Memory B cell (primary cell): ENCODE results near the gene ENOSF1.

Experiments used
- ATAC-seq: fragments of 150-1000 bp; cut with Tn5 transposase; 2 replicates; pipeline ENCODE4 v1.10.0; 2021; ENCODE audit warnings: low read depth, mild to moderate bottlenecking, moderate library complexity
- DNase-seq, 2 donors: peaks; one replicate each; pipeline ENCODE4 v3.0.0; 2022; ENCODE audit warnings: low spot score in 2 of 2
- H3K27ac Mint-ChIP-seq: one replicate; pipeline ENCODE4 v1.8.0; 2022; ENCODE audit warnings: mild to moderate bottlenecking, moderate library complexity, mixed read lengths
- H3K27me3 Mint-ChIP-seq: one replicate; pipeline ENCODE4 v1.8.0; 2022; ENCODE audit warnings: mixed read lengths
- H3K36me3 Mint-ChIP-seq: one replicate; pipeline ENCODE4 v1.8.0; 2022; ENCODE audit warnings: mild to moderate bottlenecking, mixed read lengths
- H3K4me1 Mint-ChIP-seq: one replicate; pipeline ENCODE4 v1.8.0; 2022; ENCODE audit warnings: mixed read lengths
- H3K4me3 Mint-ChIP-seq: one replicate; pipeline ENCODE4 v1.8.0; 2022; ENCODE audit warnings: mild to moderate bottlenecking, moderate library complexity, mixed read lengths
- H3K9me3 Mint-ChIP-seq: one replicate; pipeline ENCODE4 v1.8.0; 2022; ENCODE audit warnings: mixed read lengths

Gene ENOSF1

GRCh38 chr18:655445-655844 is 57.0 kb downstream of the ENOSF1 start:
- Mint-ChIP-seq H3K9me3 (no peaks in the 10 kb centered on the region), H3K27ac (no peak overlapping the region), H3K4me3 (no peak overlapping the region), H3K36me3 (no peaks in the 10 kb centered on the region), H3K27me3 (peaks cover 13% of the 10 kb centered on the region), H3K4me1 (peaks cover 3% of the 10 kb centered on the region)
- DNase-seq: no peak
- ATAC-seq: no peak

GRCh38 chr18:654601-655000 is 57.8 kb downstream of the ENOSF1 start:
- no peak for DNase-seq
- Mint-ChIP-seq H3K9me3 (no peaks in the 10 kb centered on the region), H3K36me3 (no peaks in the 10 kb centered on the region), H3K27ac (no peak overlapping the region), H3K4me1 (peaks cover 6% of the 10 kb centered on the region), H3K4me3 (no peak overlapping the region), H3K27me3 (peaks cover 10% of the 10 kb centered on the region)
- no peak for ATAC-seq

GRCh38 chr18:653512-653911 is 58.9 kb downstream of the ENOSF1 start:
- no peak overlapping the region for H3K4me3 Mint-ChIP-seq
- no peak for ATAC-seq
- peaks cover 6% of the 10 kb centered on the region for H3K4me1 Mint-ChIP-seq
- no peaks in the 10 kb centered on the region for H3K9me3 Mint-ChIP-seq
- H3K36me3 Mint-ChIP-seq: no peaks in the 10 kb centered on the region
- H3K27ac Mint-ChIP-seq: no peak overlapping the region
- peaks cover 6% of the 10 kb centered on the region for H3K27me3 Mint-ChIP-seq
- no peak for DNase-seq

GRCh38 chr18:652131-652530 is 60.3 kb downstream of the ENOSF1 start:
- no peak for DNase-seq
- Mint-ChIP-seq H3K27ac (no peak overlapping the region), H3K9me3 (no peaks in the 10 kb centered on the region), H3K4me3 (no peak overlapping the region), H3K4me1 (peaks cover 6% of the 10 kb centered on the region), H3K27me3 (peaks cover 6% of the 10 kb centered on the region), H3K36me3 (no peaks in the 10 kb centered on the region)
- ATAC-seq: no peak

GRCh38 chr18:650428-650858 is 62.0 kb downstream of the ENOSF1 start:
- peaks cover 6% of the 10 kb centered on the region for H3K4me1 Mint-ChIP-seq
- no peaks in the 10 kb centered on the region for H3K9me3 Mint-ChIP-seq
- DNase-seq (no peak), ATAC-seq (peak; percentile 96)
- H3K27me3 Mint-ChIP-seq: peaks cover 4% of the 10 kb centered on the region
- peak overlapping the region; percentile 1 for H3K4me3 Mint-ChIP-seq
- H3K36me3 Mint-ChIP-seq: no peaks in the 10 kb centered on the region
- H3K27ac Mint-ChIP-seq: no peak overlapping the region

- no peak for ATAC-seq
- peaks cover 4% of the 10 kb centered on the region for H3K27me3 Mint-ChIP-seq
Observed at GRCh38 chr18:649341-649740, 63.1 kb downstream of the ENOSF1 start.

GRCh38 chr18:647304-647703 is 65.1 kb downstream of the ENOSF1 start:
- H3K4me3 Mint-ChIP-seq: no peak overlapping the region
- peaks cover 6% of the 10 kb centered on the region for H3K4me1 Mint-ChIP-seq
- H3K27ac Mint-ChIP-seq: no peak overlapping the region
- ATAC-seq: no peak
- H3K27me3 Mint-ChIP-seq: no peaks in the 10 kb centered on the region
- H3K36me3 Mint-ChIP-seq: no peaks in the 10 kb centered on the region
- no peaks in the 10 kb centered on the region for H3K9me3 Mint-ChIP-seq
- DNase-seq: no peak

More at GRCh38 chr18:649341-649740, 63.1 kb downstream of the ENOSF1 start:
- H3K4me3 Mint-ChIP-seq: no peak overlapping the region
- peaks cover 6% of the 10 kb centered on the region for H3K4me1 Mint-ChIP-seq
- no peak for DNase-seq
- H3K9me3 Mint-ChIP-seq: no peaks in the 10 kb centered on the region
- H3K36me3 Mint-ChIP-seq: no peaks in the 10 kb centered on the region
- no peak overlapping the region for H3K27ac Mint-ChIP-seq

GRCh38 chr18:644395-645004 is 67.9 kb downstream of the ENOSF1 start:
- H3K27ac Mint-ChIP-seq: no peak overlapping the region
- ATAC-seq: no peak

GRCh38 chr18:641224-641623 is 71.2 kb downstream of the ENOSF1 start:
- no peak overlapping the region for H3K4me3 Mint-ChIP-seq
- H3K36me3 Mint-ChIP-seq: no peaks in the 10 kb centered on the region
- H3K27me3 Mint-ChIP-seq: peaks cover 2% of the 10 kb centered on the region
- no peak for DNase-seq
- H3K27ac Mint-ChIP-seq: no peak overlapping the region
- ATAC-seq: no peak
- no peaks in the 10 kb centered on the region for H3K9me3 Mint-ChIP-seq
- H3K4me1 Mint-ChIP-seq: no peaks in the 10 kb centered on the region

More at GRCh38 chr18:644395-645004, 67.9 kb downstream of the ENOSF1 start:
- Mint-ChIP-seq H3K36me3 (no peaks in the 10 kb centered on the region), H3K27me3 (no peaks in the 10 kb centered on the region), H3K4me3 (no peak overlapping the region), H3K4me1 (no peaks in the 10 kb centered on the region), H3K9me3 (no peaks in the 10 kb centered on the region)
- DNase-seq: no peak

GRCh38 chr18:635171-635570 is 77.3 kb downstream of the ENOSF1 start:
- Mint-ChIP-seq H3K36me3 (no peaks in the 10 kb centered on the region), H3K4me1 (no peaks in the 10 kb centered on the region), H3K4me3 (no peak overlapping the region), H3K27me3 (peaks cover 10% of the 10 kb centered on the region), H3K9me3 (peaks cover 3% of the 10 kb centered on the region), H3K27ac (no peak overlapping the region)
- DNase-seq (no peak), ATAC-seq (no peak)

- no peak overlapping the region for H3K27ac Mint-ChIP-seq
- no peaks in the 10 kb centered on the region for H3K4me1 Mint-ChIP-seq
- no peak overlapping the region for H3K4me3 Mint-ChIP-seq
- H3K36me3 Mint-ChIP-seq: no peaks in the 10 kb centered on the region
- no peak for ATAC-seq
- peaks cover 10% of the 10 kb centered on the region for H3K27me3 Mint-ChIP-seq
- H3K9me3 Mint-ChIP-seq: peaks cover 3% of the 10 kb centered on the region
- DNase-seq: no peak
Observed at GRCh38 chr18:634551-635045, 77.8 kb downstream of the ENOSF1 start.

GRCh38 chr18:631560-631959 is 80.9 kb downstream of the ENOSF1 start:
- DNase-seq (no peak), ATAC-seq (no peak)
- no peaks in the 10 kb centered on the region for H3K36me3 Mint-ChIP-seq
- H3K4me3 Mint-ChIP-seq: no peak overlapping the region
- H3K27ac Mint-ChIP-seq: no peak overlapping the region
- H3K4me1 Mint-ChIP-seq: no peaks in the 10 kb centered on the region
- H3K9me3 Mint-ChIP-seq: peaks cover 3% of the 10 kb centered on the region
- peaks cover 9% of the 10 kb centered on the region for H3K27me3 Mint-ChIP-seq

- ATAC-seq (no peak), DNase-seq (no peak)
- H3K4me3 Mint-ChIP-seq: no peak overlapping the region
- H3K4me1 Mint-ChIP-seq: no peaks in the 10 kb centered on the region
- H3K36me3 Mint-ChIP-seq: no peaks in the 10 kb centered on the region
- peaks cover 3% of the 10 kb centered on the region for H3K9me3 Mint-ChIP-seq
- H3K27ac Mint-ChIP-seq: no peak overlapping the region
- H3K27me3 Mint-ChIP-seq: peaks cover 6% of the 10 kb centered on the region
Observed at GRCh38 chr18:629269-630150, 82.9 kb downstream of the ENOSF1 start.

GRCh38 chr18:627231-627630 is 85.2 kb downstream of the ENOSF1 start:
- DNase-seq (no peak), ATAC-seq (no peak)
- Mint-ChIP-seq H3K36me3 (no peaks in the 10 kb centered on the region), H3K27me3 (peaks cover 8% of the 10 kb centered on the region), H3K4me3 (no peak overlapping the region), H3K27ac (no peak overlapping the region), H3K9me3 (peaks cover 3% of the 10 kb centered on the region), H3K4me1 (no peaks in the 10 kb centered on the region)
